Mesendoderm (in vitro differentiated cells): ENCODE data around the gene PPAN.
A peak's percentile ranks its signal among the peaks of the same experiment; 100 is the strongest.

ENCODE experiments used
- DNase-seq: peaks from one replicate; pipeline ENCODE4 v3.0.0; 2013
- H2AK5ac ChIP-seq: 2 replicates; pipeline ENCODE4 v1.6.1; 2013; ENCODE audit warnings: low read length, inconsistent platforms
- H2BK120ac ChIP-seq: 2 replicates; pipeline ENCODE4 v1.6.1; 2013; ENCODE audit warnings: low read depth, mild to moderate bottlenecking, low read length, moderate library complexity, mixed read lengths
- H2BK15ac ChIP-seq: replicated peaks from 2 replicates; pipeline ENCODE4 v1.6.1; 2013; ENCODE audit warnings: low read depth, mild to moderate bottlenecking, moderate library complexity
- H2BK5ac ChIP-seq: 2 replicates; pipeline ENCODE4 v1.6.1; 2013; ENCODE audit warnings: low read length, inconsistent platforms
- H3K18ac ChIP-seq: 2 replicates; pipeline ENCODE4 v1.6.1; 2013; ENCODE audit warnings: mild to moderate bottlenecking, low read length, mixed read lengths
- H3K23ac ChIP-seq: one replicate; pipeline ENCODE4 v1.6.1; 2013; ENCODE audit warnings: low read length
- H3K27ac ChIP-seq: 2 replicates; pipeline ENCODE4 v1.5.1; 2013; ENCODE audit warnings: low read depth, mild to moderate bottlenecking, inconsistent platforms, low read length, moderate library complexity
- H3K27me3 ChIP-seq: 2 replicates; pipeline ENCODE4 v1.6.1; 2013; ENCODE audit warnings: low read length, control low read depth, mild to moderate bottlenecking, inconsistent platforms; ENCODE audit not compliant: insufficient read depth, poor library complexity
- H3K36me3 ChIP-seq: 2 replicates; pipeline ENCODE4 v1.6.1; 2013; ENCODE audit warnings: low read length, inconsistent platforms; ENCODE audit not compliant: control insufficient read depth, insufficient read depth
- H3K4ac ChIP-seq: one replicate; pipeline ENCODE4 v1.6.1; 2013; ENCODE audit warnings: low read depth, mild to moderate bottlenecking, low read length, moderate library complexity
- H3K4me1 ChIP-seq: 2 replicates; pipeline ENCODE4 v1.6.1; 2013; ENCODE audit warnings: low read depth, low read length, inconsistent platforms; ENCODE audit not compliant: control insufficient read depth
- H3K4me2 ChIP-seq: 2 replicates; pipeline ENCODE4 v1.6.1; 2013; ENCODE audit warnings: low read length
- H3K4me3 ChIP-seq: 2 replicates; pipeline ENCODE4 v1.5.1; 2013; ENCODE audit warnings: mild to moderate bottlenecking, low read length
- H3K56ac ChIP-seq: one replicate; pipeline ENCODE4 v1.6.1; 2013; ENCODE audit warnings: low read length
- H3K79me1 ChIP-seq: 2 replicates; pipeline ENCODE4 v1.6.1; 2013; ENCODE audit warnings: low read length, inconsistent platforms
- H3K79me2 ChIP-seq: 2 replicates; pipeline ENCODE4 v1.6.1; 2013; ENCODE audit warnings: mild to moderate bottlenecking, low read length; ENCODE audit not compliant: control insufficient read depth, insufficient read depth
- H3K9ac ChIP-seq: 2 replicates; pipeline ENCODE4 v1.6.1; 2013; ENCODE audit warnings: low read length, inconsistent platforms
- H4K5ac ChIP-seq: one replicate; pipeline ENCODE4 v1.6.1; 2013; ENCODE audit warnings: low read length
- H4K8ac ChIP-seq: one replicate; pipeline ENCODE4 v1.6.1; 2013; ENCODE audit warnings: low read depth, mild to moderate bottlenecking, control low read depth, low read length, moderate library complexity
- WGBS: extraction: QIAGEN DNeasy Blood & Tissue Kit; methylation state at CpG from one replicate; pipeline ENCODE4 v1.1.7; 2013; ENCODE audit warnings: low lambda C conversion rate, missing lambda C conversion rate; ENCODE audit not compliant: insufficient coverage; ENCODE audit errors: extremely low coverage; 5-methylcytosine and 5-hydroxymethylcytosine counted together

The PPAN gene

DNA sequence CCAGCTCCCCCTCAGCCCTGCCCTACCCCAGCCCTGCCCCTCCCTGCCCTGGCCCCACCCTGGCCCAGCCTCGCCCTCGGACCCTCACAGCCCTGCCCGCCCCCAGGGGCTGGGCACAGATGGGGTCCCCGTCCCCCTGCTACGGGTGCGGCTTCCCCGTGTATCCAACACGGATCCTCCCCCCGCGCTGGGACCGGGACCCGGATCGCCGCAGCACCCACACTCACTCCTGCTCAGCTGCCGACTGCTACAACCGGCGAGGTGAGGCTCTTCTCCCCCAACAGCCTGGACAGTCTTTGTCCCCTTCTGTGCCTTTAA lies 14.8 kb upstream of the PPAN start:
- no peak overlapping the region for H4K8ac ChIP-seq
- H3K27ac ChIP-seq: no peak overlapping the region
- H3K4ac ChIP-seq: no peak overlapping the region
- H2BK120ac ChIP-seq: no peak overlapping the region
- H2BK5ac ChIP-seq: no peak overlapping the region
- no peak overlapping the region for H3K4me2 ChIP-seq
- no peaks in the 10 kb centered on the region for H3K36me3 ChIP-seq
- WGBS: no CpG with 5 or more reads among the region's 17 CpGs
- no peak overlapping the region for H3K4me3 ChIP-seq
- no peak overlapping the region for H2AK5ac ChIP-seq
- no peak overlapping the region for H2BK15ac ChIP-seq
- H3K23ac ChIP-seq: no peak overlapping the region
- H4K5ac ChIP-seq: no peak overlapping the region
- H3K18ac ChIP-seq: no peak overlapping the region
- no peak for DNase-seq
- H3K4me1 ChIP-seq: no peaks in the 10 kb centered on the region
- H3K9ac ChIP-seq: no peak overlapping the region
- no peak overlapping the region for H3K56ac ChIP-seq
- no peaks in the 10 kb centered on the region for H3K79me2 ChIP-seq
- peaks cover 2% of the 10 kb centered on the region for H3K27me3 ChIP-seq
- H3K79me1 ChIP-seq: no peaks in the 10 kb centered on the region

DNA sequence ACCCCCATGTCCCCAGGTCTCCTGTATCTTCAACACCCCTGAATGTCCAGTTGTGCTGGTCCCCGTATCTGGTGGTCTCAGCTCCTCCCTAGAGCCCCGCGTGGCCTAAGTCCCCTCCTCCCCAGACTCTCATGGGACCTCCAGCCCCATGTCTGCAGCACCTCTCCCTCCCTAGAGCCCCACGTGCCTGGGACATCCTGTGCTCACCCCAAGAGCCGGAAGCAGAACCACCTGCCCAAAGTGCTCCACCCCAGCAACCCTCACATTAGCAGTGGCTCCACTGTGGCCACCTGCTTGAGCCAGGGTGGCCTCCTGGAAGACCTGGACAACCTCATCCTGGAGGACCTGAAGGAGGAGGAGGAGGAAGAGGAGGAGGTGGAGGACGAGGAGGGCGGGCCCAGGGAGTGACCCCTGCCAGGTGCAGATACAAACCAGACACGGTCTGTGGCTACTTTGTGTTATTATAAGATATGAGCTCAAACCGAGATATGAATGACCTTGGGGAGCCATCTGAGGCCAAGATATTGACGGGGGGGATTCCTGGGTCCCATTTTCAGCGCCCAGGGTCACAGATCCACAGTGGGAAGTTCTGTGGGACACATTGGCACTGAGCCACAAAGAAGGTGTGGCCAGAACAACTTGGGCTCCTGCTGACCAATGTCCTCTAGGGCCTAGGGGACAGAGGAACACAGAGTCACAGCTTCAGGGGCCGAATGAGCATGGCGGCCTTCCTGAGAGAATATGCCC lies 14.1 kb upstream of the PPAN start:
- Histone ChIP-seq H3K4ac (no peak overlapping the region), H3K4me1 (no peaks in the 10 kb centered on the region), H3K18ac (no peak overlapping the region), H3K36me3 (no peaks in the 10 kb centered on the region), H3K4me2 (no peak overlapping the region), H3K79me1 (no peaks in the 10 kb centered on the region), H4K8ac (no peak overlapping the region), H2AK5ac (no peak overlapping the region), H4K5ac (no peak overlapping the region), H2BK15ac (no peak overlapping the region), H3K27me3 (peaks cover 2% of the 10 kb centered on the region), H3K79me2 (no peaks in the 10 kb centered on the region), H3K4me3 (no peak overlapping the region), H2BK120ac (no peak overlapping the region), H2BK5ac (no peak overlapping the region), H3K23ac (no peak overlapping the region), H3K27ac (no peak overlapping the region), H3K9ac (no peak overlapping the region), H3K56ac (no peak overlapping the region)
- no peak for DNase-seq
- no CpG with 5 or more reads among the region's 13 CpGs for WGBS

DNA sequence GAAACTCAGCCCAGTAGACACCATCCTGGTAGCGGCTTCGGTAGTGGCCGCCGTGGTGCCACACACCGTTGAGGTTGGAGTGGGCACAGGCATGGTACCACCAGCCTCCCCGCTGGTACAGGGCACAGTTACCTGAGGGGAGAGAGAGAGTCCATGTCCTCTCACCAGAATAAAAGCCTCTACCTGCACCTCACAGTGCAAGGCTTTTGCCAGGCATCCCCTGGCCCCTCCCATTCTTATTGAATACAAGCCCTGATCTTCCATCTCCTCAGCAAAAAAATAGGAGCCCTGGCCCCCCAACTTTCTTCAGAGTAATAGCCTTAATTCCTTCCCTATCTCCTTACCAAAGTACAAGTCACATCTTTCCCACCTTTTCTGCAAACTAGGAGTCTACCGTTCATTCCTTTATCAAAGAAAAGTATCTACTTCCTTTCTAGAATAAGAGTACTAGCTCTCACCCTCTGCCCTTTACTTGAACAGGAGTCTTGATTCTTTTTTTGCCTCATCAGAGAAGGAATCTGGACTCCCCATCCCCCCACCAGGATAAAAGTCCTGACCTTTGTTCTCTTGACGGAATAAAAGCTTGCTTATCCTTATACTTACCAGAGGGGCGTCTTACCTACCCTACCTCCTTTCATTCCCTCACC lies 13.4 kb upstream of the PPAN start:
- Histone ChIP-seq H3K56ac (no peak overlapping the region), H3K27ac (no peak overlapping the region), H3K36me3 (no peaks in the 10 kb centered on the region), H3K4me3 (no peak overlapping the region), H4K8ac (no peak overlapping the region), H3K4ac (no peak overlapping the region), H3K27me3 (peaks cover 2% of the 10 kb centered on the region), H2BK120ac (no peak overlapping the region), H3K23ac (no peak overlapping the region), H3K9ac (no peak overlapping the region), H3K79me1 (no peaks in the 10 kb centered on the region), H3K18ac (no peak overlapping the region), H3K79me2 (no peaks in the 10 kb centered on the region), H3K4me2 (no peak overlapping the region), H2BK5ac (no peak overlapping the region), H4K5ac (no peak overlapping the region), H2AK5ac (no peak overlapping the region), H3K4me1 (no peaks in the 10 kb centered on the region), H2BK15ac (no peak overlapping the region)
- DNase-seq: no peak
- WGBS: no CpG with 5 or more reads among the region's 9 CpGs

DNA sequence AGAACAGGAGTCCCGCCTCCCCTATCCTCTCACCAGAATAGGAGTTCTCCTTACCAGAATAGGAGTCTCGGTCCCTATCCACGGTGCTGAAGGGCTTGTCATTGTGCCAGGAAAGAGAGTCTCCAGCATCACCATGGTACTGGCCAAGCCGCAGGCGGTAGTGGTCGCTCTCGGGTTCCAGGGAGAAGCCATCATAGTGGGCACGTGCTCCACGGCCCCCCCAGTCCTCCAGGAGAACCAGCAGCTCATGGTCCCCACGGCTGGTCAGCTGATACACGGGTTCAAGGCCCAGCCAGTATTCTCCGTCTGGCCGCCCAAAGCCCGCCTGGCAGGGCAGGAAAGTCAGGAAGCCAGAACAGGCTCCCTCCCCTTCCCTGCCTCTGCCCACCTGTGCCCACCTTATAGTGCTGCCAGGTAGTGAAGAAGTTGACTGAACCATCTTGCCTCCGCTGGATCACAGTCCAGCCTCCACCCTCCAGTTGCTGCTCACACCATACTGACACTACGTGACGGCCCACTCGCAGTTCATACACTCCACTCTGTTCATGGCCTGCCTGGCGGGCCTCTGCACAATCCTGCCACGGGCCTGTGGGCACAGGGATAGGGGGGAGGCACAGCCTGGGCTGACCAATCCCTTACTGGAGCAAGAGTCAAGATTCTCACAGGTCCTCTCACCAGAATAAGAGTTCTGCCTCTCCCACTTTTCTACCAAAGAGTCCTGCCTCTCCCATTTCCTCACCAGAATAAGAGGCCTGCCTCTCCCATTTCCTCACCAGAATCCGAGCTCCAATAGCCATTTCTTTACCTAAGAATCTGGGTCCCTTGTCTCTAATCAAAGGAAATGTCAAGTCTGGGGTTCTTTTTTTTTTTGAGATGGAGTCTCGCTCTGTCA lies 12.6 kb upstream of the PPAN start:
- H2BK5ac ChIP-seq: no peak overlapping the region
- no CpG with 5 or more reads among the region's 22 CpGs for WGBS
- no peak overlapping the region for H3K18ac ChIP-seq
- H3K4me2 ChIP-seq: no peak overlapping the region
- no peaks in the 10 kb centered on the region for H3K36me3 ChIP-seq
- H2BK120ac ChIP-seq: no peak overlapping the region
- no peak overlapping the region for H2AK5ac ChIP-seq
- no peak overlapping the region for H3K4ac ChIP-seq
- no peak overlapping the region for H3K56ac ChIP-seq
- peaks cover 2% of the 10 kb centered on the region for H3K27me3 ChIP-seq
- H3K23ac ChIP-seq: no peak overlapping the region
- H4K8ac ChIP-seq: no peak overlapping the region
- no peak overlapping the region for H2BK15ac ChIP-seq
- H3K4me1 ChIP-seq: no peaks in the 10 kb centered on the region
- no peaks in the 10 kb centered on the region for H3K79me2 ChIP-seq
- H4K5ac ChIP-seq: no peak overlapping the region
- H3K9ac ChIP-seq: no peak overlapping the region
- no peak overlapping the region for H3K4me3 ChIP-seq
- DNase-seq: peak; percentile 44
- no peaks in the 10 kb centered on the region for H3K79me1 ChIP-seq
- no peak overlapping the region for H3K27ac ChIP-seq

DNA sequence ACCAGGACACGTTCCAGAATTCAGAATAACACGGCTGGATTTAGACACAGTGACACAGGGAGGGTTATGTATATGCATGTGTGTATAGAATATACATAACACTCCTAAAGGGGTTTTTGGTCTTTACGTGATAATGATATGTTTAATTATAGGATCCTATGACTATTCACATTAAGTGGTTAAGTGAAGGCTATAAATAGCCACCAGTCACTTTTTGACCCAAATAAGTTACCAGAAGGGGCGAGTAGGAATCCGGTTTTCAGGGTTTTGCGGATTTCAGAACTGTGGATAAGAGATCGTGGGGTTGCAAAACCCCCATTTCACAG lies 10.6 kb upstream of the PPAN start:
- WGBS: no CpG with 5 or more reads among the region's 7 CpGs
- no peak overlapping the region for H3K9ac ChIP-seq

More for the DNA sequence above, 10.6 kb upstream of the PPAN start:
- H3K27ac ChIP-seq: no peak overlapping the region
- DNase-seq: no peak
- no peaks in the 10 kb centered on the region for H3K79me2 ChIP-seq
- no peak overlapping the region for H2AK5ac ChIP-seq
- no peak overlapping the region for H2BK120ac ChIP-seq
- no peak overlapping the region for H3K18ac ChIP-seq
- H3K27me3 ChIP-seq: peaks cover 2% of the 10 kb centered on the region
- H2BK15ac ChIP-seq: no peak overlapping the region
- H4K5ac ChIP-seq: no peak overlapping the region
- H3K4me2 ChIP-seq: no peak overlapping the region
- no peak overlapping the region for H2BK5ac ChIP-seq
- H3K56ac ChIP-seq: no peak overlapping the region
- no peak overlapping the region for H3K4me3 ChIP-seq
- no peaks in the 10 kb centered on the region for H3K36me3 ChIP-seq
- no peak overlapping the region for H3K4ac ChIP-seq
- H4K8ac ChIP-seq: no peak overlapping the region
- no peaks in the 10 kb centered on the region for H3K4me1 ChIP-seq
- no peak overlapping the region for H3K23ac ChIP-seq
- H3K79me1 ChIP-seq: no peaks in the 10 kb centered on the region
